Activated T-cell treated with anti-CD3 and anti-CD28 coated beads, Interleukin-2, amount 50 U/mL, for 24 hours (primary cell): ENCODE data around the gene ADAT3.
A peak's percentile ranks its signal among the peaks of the same experiment; 100 is the strongest.

Experiments used
- DNase-seq: peaks from one replicate; pipeline ENCODE4 v3.0.0-alpha.2; 2020
- H3K27ac Mint-ChIP-seq: 2 replicates; pipeline ENCODE4 v1.8.0; 2020; ENCODE audit warnings: mild to moderate bottlenecking, mixed read lengths
- H3K27me3 Mint-ChIP-seq: 2 replicates; pipeline ENCODE4 v1.8.0; 2020; ENCODE audit warnings: mixed read lengths
- H3K36me3 Mint-ChIP-seq: 2 replicates; pipeline ENCODE4 v1.8.0; 2020; ENCODE audit warnings: low read depth, mixed read lengths
- H3K4me1 Mint-ChIP-seq: 2 replicates; pipeline ENCODE4 v1.8.0; 2020; ENCODE audit warnings: low read depth, mixed read lengths
- H3K4me3 Mint-ChIP-seq: 2 replicates; pipeline ENCODE4 v1.8.0; 2020; ENCODE audit warnings: mild to moderate bottlenecking, moderate library complexity, mixed read lengths
- H3K9me3 Mint-ChIP-seq: 2 replicates; pipeline ENCODE4 v1.8.0; 2020; ENCODE audit warnings: mixed read lengths

The ADAT3 gene

DNA sequence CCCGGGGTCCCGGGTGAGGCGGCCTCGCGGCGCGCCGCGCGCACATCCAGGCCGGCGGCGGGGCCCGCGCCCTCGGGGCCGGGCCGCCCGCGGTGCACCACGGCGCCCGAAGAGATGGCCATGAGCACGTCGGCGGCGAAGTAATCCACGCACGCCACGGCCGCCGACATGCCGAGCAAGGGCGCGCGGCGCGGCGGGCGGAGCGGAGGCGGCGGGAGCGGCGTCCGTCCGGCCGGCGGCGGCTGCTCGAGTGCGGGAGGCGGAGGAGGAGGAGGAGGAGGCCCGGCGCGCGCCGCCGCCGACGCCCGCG lies 41.9 kb upstream of the ADAT3 start, which contains the start of gene KLF16:
KLF16 (minus strand) TSS at position 252 of the 310 bp plus-strand sequence; CDS start at position 170, 82 bp downstream.
- H3K4me1 Mint-ChIP-seq, result peaks cover 47% of the 10 kb centered on the region
- no peak for DNase-seq
- H3K36me3 Mint-ChIP-seq, result peaks cover 31% of the 10 kb centered on the region
- H3K27me3 Mint-ChIP-seq, result no peaks in the 10 kb centered on the region
- peak within 1 kb of the TSS; percentile 96 for H3K27ac Mint-ChIP-seq
- H3K4me3 Mint-ChIP-seq, result peak within 1 kb of the TSS; percentile 95
- H3K9me3 Mint-ChIP-seq, result no peaks in the 10 kb centered on the region

GRCh38 chr19:1863638-1864479 lies 41.3 kb upstream of the ADAT3 start:
- Mint-ChIP-seq H3K36me3 (peaks cover 35% of the 10 kb centered on the region), H3K9me3 (no peaks in the 10 kb centered on the region), H3K27me3 (no peaks in the 10 kb centered on the region), H3K27ac (peak overlapping the region; percentile 94), H3K4me3 (peak overlapping the region; percentile 80), H3K4me1 (peaks cover 44% of the 10 kb centered on the region)
- DNase-seq, result peak; percentile 96

DNA sequence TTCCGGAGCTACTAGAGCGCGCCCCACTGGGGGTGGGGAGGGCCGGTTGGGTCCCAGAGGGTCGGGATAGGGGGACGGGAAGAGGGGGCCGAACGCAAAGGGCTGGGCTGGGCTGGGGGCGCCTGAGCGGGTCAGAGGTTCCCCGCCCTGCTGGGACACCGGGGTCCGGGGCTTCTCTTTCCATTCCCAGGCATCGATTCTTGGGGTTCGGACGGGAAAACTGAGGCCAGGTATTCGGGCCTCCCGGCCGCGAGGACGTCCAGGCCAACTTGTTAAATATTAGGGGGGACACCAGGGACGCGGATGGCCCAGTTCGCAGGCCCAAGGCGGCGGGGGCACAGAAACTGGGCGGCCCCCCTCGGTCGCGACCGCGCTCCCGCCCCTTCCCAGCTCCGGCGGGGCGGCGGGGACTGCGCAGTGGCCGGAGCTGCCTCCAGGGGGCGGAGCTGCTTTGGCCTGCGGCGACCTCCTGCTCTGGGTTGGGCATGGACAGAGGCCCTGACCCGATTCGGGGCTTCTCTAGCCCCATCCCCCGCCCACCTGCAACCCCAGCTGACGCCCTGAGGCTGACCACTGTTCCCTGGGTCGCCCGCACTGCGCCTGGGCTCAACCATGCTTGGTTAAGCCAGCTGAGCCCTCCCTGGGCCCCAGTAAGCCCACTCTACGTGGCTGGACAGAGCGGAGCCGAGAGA lies 40.6 kb upstream of the ADAT3 start:
- Mint-ChIP-seq H3K27ac (peak overlapping the region; percentile 94), H3K27me3 (no peaks in the 10 kb centered on the region), H3K4me3 (peak overlapping the region; percentile 80), H3K9me3 (no peaks in the 10 kb centered on the region), H3K36me3 (peaks cover 40% of the 10 kb centered on the region), H3K4me1 (peaks cover 44% of the 10 kb centered on the region)
- peak; percentile 83 for DNase-seq

GRCh38 chr19:1865172-1866010 lies 39.8 kb upstream of the ADAT3 start:
- H3K4me1 Mint-ChIP-seq, result peaks cover 41% of the 10 kb centered on the region
- H3K9me3 Mint-ChIP-seq, result no peaks in the 10 kb centered on the region
- no peak for DNase-seq
- H3K27me3 Mint-ChIP-seq, result no peaks in the 10 kb centered on the region
- H3K36me3 Mint-ChIP-seq, result peaks cover 44% of the 10 kb centered on the region
- H3K4me3 Mint-ChIP-seq, result peak overlapping the region; percentile 80
- peak overlapping the region; percentile 87 for H3K27ac Mint-ChIP-seq

GRCh38 chr19:1866693-1867348 lies 38.4 kb upstream of the ADAT3 start:
- peaks cover 48% of the 10 kb centered on the region for H3K36me3 Mint-ChIP-seq
- peak overlapping the region; percentile 46 for H3K27ac Mint-ChIP-seq
- H3K9me3 Mint-ChIP-seq, result no peaks in the 10 kb centered on the region
- DNase-seq, result no peak
- no peaks in the 10 kb centered on the region for H3K27me3 Mint-ChIP-seq
- peaks cover 30% of the 10 kb centered on the region for H3K4me1 Mint-ChIP-seq
- no peak overlapping the region for H3K4me3 Mint-ChIP-seq

DNA sequence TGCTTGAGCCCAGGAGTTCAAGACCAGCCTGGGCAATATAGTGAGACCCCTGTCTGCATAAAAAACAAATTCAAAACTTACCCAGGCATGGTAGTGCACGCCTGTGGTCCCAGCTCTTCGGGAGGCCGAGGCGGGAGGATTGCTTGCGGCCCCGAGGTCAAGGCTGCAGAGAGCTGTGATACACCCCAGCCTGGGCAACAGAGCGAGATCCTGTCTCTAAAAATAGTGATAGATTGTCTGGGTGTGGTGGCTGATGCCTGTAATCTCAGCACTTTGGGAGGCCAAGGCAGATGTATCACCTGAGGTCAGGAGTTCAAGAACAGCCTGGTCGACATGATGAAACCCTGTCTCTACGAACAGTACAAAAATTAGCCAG lies 37.9 kb upstream of the ADAT3 start:
- Mint-ChIP-seq H3K9me3 (no peaks in the 10 kb centered on the region), H3K27ac (peak overlapping the region; percentile 46), H3K27me3 (no peaks in the 10 kb centered on the region), H3K4me1 (peaks cover 30% of the 10 kb centered on the region), H3K36me3 (peaks cover 50% of the 10 kb centered on the region), H3K4me3 (no peak overlapping the region)
- no peak for DNase-seq

- H3K4me1 Mint-ChIP-seq, result peaks cover 42% of the 10 kb centered on the region
- DNase-seq, result no peak
- peak overlapping the region; percentile 64 for H3K27ac Mint-ChIP-seq
- H3K27me3 Mint-ChIP-seq, result no peaks in the 10 kb centered on the region
- H3K4me3 Mint-ChIP-seq, result no peak overlapping the region
- peaks cover 61% of the 10 kb centered on the region for H3K36me3 Mint-ChIP-seq
- no peaks in the 10 kb centered on the region for H3K9me3 Mint-ChIP-seq
Observed at GRCh38 chr19:1868971-1869370, 36.2 kb upstream of the ADAT3 start.

DNA sequence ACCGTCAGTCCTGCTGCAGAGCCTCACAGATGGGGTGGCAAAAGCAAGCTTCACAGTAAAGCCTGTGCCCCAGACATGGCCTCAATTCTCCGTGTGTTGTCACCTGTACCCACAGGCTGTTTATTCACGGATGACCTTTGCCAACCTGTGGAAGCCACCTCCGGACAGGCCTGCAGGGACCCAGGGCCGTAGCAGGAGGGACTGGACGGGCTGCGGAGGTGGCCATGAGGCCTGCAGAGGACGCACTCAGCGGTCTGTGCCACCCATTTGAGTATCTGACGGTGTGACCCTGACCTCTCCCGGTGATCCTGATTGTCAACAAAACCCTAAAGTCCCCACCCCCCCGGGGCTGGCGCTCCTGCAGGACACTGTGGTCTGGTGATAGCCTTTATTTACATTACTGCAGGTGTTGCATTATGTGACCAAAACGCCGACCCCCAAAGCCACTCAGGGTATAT lies 34.0 kb upstream of the ADAT3 start:
- no peak overlapping the region for H3K4me3 Mint-ChIP-seq
- H3K4me1 Mint-ChIP-seq, result peaks cover 48% of the 10 kb centered on the region
- H3K9me3 Mint-ChIP-seq, result no peaks in the 10 kb centered on the region
- H3K27ac Mint-ChIP-seq, result peak overlapping the region; percentile 44
- no peak for DNase-seq
- no peaks in the 10 kb centered on the region for H3K27me3 Mint-ChIP-seq
- peaks cover 78% of the 10 kb centered on the region for H3K36me3 Mint-ChIP-seq

GRCh38 chr19:1871630-1872029 lies 33.6 kb upstream of the ADAT3 start:
- Mint-ChIP-seq H3K4me1 (peaks cover 52% of the 10 kb centered on the region), H3K36me3 (peaks cover 82% of the 10 kb centered on the region), H3K27me3 (no peaks in the 10 kb centered on the region), H3K4me3 (no peak overlapping the region), H3K27ac (no peak overlapping the region), H3K9me3 (no peaks in the 10 kb centered on the region)
- DNase-seq, result no peak

DNA sequence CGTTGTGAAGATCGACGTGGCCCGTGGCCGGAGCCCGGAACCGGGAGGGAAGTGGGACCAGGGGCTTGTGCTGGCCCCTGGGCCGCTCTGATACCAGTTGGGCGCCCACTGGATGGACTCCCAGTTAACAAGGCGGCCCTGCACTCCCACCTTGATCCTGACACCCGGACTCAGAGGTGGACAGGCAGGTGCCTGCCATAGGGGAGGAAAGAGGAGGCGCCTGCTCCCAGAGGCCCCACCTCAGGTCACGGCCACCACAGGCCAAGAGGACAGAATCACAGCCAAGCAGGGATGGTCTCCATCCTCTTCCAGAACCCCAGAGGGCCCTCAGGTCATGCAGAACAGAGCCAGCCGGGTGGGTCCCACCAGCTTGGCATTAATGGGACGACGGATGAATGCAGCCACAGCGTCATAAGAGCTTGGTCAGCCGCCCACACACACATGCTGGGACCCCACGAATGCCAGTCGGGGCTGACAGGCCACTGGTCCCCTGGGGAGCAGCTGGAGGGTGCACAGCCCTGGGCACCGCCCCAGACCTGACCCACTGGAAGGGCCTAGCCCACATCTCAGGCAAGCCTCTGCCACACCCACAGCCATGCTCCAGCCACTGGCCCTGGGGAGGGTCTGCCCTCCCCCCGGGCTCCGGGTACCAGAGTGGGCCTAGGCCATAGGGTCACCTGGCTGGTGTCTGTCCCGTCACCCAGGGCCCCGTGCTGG lies 32.2 kb upstream of the ADAT3 start:
- peak overlapping the region; percentile 98 for H3K4me3 Mint-ChIP-seq
- peak overlapping the region; percentile 66 for H3K27ac Mint-ChIP-seq
- DNase-seq, result no peak
- H3K4me1 Mint-ChIP-seq, result peaks cover 47% of the 10 kb centered on the region
- no peaks in the 10 kb centered on the region for H3K27me3 Mint-ChIP-seq
- H3K36me3 Mint-ChIP-seq, result peaks cover 72% of the 10 kb centered on the region
- no peaks in the 10 kb centered on the region for H3K9me3 Mint-ChIP-seq

- no peaks in the 10 kb centered on the region for H3K27me3 Mint-ChIP-seq
- peaks cover 42% of the 10 kb centered on the region for H3K4me1 Mint-ChIP-seq
- peak overlapping the region; percentile 98 for H3K4me3 Mint-ChIP-seq
- no peak for DNase-seq
- H3K9me3 Mint-ChIP-seq, result no peaks in the 10 kb centered on the region
- peaks cover 71% of the 10 kb centered on the region for H3K36me3 Mint-ChIP-seq
- peak overlapping the region; percentile 97 for H3K27ac Mint-ChIP-seq
Observed at GRCh38 chr19:1873524-1874473, 31.4 kb upstream of the ADAT3 start.

DNA sequence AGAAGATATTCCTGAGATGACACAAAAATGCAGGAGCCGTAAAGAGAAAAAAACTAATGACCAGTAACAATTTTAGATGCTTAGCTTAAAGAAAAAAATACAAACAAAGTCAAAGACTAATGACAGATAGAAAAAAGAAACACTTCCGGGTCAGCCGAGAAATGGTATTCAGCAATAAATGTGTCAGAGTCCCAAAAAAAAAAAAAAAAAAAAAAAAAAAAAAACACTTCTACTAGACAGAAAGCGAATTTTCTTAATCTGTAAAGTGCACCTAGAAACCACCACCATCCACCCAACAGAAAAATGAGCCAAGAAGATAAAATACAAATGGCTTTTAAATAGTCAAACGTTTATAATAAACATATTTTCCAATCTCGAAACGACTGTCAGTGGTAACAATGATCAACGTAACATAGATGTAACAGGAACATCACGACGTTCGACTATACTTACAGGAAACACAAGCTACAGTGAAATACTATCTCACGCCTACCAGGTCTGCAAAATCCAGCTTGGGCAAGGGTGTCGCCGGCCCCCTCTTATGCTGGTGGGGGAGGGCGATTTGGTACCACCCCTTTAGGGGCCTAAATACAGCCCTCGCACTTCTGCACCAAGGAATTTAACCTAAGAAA lies 30.5 kb upstream of the ADAT3 start:
- H3K4me1 Mint-ChIP-seq, result peaks cover 34% of the 10 kb centered on the region
- peaks cover 63% of the 10 kb centered on the region for H3K36me3 Mint-ChIP-seq
- no peaks in the 10 kb centered on the region for H3K27me3 Mint-ChIP-seq
- peak overlapping the region; percentile 97 for H3K27ac Mint-ChIP-seq
- peak overlapping the region; percentile 98 for H3K4me3 Mint-ChIP-seq
- DNase-seq, result peak; percentile 39
- no peaks in the 10 kb centered on the region for H3K9me3 Mint-ChIP-seq
